Measurements from ENCODE around the gene ATOH7.

DNA sequence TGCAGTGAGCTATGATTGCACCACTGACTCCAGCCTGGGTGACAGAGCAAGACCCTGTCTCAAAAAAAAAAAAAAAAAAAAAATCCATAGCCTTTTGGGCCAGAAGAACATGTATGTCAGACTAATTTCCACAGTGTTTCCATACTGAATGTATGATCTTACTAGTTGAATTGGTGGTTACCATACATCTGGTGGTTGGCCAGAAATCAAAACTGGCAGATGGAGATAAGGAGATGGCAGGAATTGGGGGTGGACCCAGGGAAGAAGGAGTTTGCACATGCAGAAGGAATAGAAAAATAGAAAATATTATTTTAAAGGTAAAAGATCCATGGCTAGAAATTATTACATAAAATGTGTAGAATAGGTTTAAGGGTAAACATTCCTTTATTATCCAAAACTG lies 3.7 kb upstream of the ATOH7 start:
- TF ChIP-seq, protein P1, sequence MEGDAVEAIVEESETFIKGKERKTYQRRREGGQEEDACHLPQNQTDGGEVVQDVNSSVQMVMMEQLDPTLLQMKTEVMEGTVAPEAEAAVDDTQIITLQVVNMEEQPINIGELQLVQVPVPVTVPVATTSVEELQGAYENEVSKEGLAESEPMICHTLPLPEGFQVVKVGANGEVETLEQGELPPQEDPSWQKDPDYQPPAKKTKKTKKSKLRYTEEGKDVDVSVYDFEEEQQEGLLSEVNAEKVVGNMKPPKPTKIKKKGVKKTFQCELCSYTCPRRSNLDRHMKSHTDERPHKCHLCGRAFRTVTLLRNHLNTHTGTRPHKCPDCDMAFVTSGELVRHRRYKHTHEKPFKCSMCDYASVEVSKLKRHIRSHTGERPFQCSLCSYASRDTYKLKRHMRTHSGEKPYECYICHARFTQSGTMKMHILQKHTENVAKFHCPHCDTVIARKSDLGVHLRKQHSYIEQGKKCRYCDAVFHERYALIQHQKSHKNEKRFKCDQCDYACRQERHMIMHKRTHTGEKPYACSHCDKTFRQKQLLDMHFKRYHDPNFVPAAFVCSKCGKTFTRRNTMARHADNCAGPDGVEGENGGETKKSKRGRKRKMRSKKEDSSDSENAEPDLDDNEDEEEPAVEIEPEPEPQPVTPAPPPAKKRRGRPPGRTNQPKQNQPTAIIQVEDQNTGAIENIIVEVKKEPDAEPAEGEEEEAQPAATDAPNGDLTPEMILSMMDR (conservative IDR thresholded peaks at IDR 0.05), result no peak
- no peak for TF ChIP-seq ZFX (IDR thresholded peaks at IDR 0.05)

Measured in C4-2B (cell line).